Stimulated activated naive CD8-positive, alpha-beta T cell treated with anti-CD3 and anti-CD28 coated beads, Interleukin-15, amount 100 ng/mL, for 72 hours (primary cell): ENCODE results near the gene UBE2Q1.

Experiments used
- ATAC-seq: fragments of 150-1000 bp; cut with Tn5 transposase; 2 replicates; pipeline ENCODE4 v1.10.0; 2021; ENCODE audit warnings: mild to moderate bottlenecking, moderate library complexity
- DNase-seq, 2 donors: peaks; one replicate each; pipeline ENCODE4 v3.0.0; 2021 to 2022
- H3K27ac Mint-ChIP-seq, 2 donors: one replicate each; pipeline ENCODE4 v1.8.0; 2022; ENCODE audit warnings: mild to moderate bottlenecking in 2 of 2, mixed read lengths in 2 of 2, moderate library complexity in 2 of 2
- H3K27me3 Mint-ChIP-seq: one replicate; pipeline ENCODE4 v1.8.0; 2022; ENCODE audit warnings: mixed read lengths
- H3K4me1 Mint-ChIP-seq: one replicate; pipeline ENCODE4 v1.8.0; 2022; ENCODE audit warnings: mild to moderate bottlenecking, mixed read lengths
- H3K4me3 Mint-ChIP-seq, 2 donors: one replicate each; pipeline ENCODE4 v1.8.0; 2022; ENCODE audit warnings: mild to moderate bottlenecking in 2 of 2, mixed read lengths in 2 of 2, moderate library complexity in 1 of 2
- H3K9me3 Mint-ChIP-seq, 2 donors: one replicate each; pipeline ENCODE4 v1.8.0; 2022; ENCODE audit warnings: mixed read lengths in 2 of 2

The UBE2Q1 gene

DNA sequence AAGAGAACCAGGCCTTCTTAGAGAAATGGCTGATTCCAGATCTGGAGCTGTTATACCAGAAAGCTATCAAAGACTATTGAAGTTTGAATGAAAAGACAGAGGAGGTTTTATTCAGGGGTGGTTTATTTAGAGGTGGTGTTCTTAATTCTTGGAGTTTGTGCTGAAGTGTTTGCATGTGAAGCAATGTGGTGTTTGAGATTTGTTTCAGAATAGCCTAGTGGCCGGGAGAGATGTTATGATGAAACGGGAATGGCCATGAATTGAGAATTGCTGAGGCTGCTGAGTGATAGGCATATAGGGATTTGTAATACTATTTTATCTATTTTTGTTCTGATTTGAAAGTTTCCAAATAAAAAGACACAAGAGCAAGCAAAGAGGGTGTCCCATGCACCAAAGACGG, 45.7 kb downstream of the UBE2Q1 start:
- peaks cover 28% of the 10 kb centered on the region for H3K27me3 Mint-ChIP-seq
- H3K9me3 Mint-ChIP-seq: no peaks in the 10 kb centered on the region
- ATAC-seq (no peak), DNase-seq (no peak)
- H3K4me3 Mint-ChIP-seq: no peak overlapping the region
- no peak overlapping the region for H3K27ac Mint-ChIP-seq
- H3K4me1 Mint-ChIP-seq: no peaks in the 10 kb centered on the region

DNA sequence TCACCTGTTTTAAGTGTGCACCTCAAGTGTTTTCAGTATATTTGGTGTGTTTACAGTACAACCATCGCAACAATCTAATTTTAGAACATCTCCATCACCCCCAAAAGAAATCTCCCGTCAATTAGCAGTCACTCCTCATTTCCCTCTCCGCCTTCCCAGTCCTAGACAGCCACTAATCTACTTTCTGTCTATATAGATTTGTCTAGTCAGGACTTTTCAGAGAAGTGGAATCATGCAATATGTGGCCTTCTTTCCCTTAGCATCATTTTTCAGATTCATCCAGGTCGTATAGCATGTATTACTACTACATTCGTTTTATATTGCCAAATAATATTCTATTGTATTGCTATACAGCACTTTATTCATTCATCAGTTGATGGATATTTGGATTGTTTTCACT, 54.6 kb downstream of the UBE2Q1 start:
- peaks cover 88% of the 10 kb centered on the region for H3K27me3 Mint-ChIP-seq
- H3K27ac Mint-ChIP-seq: no peak overlapping the region
- peaks cover 16% of the 10 kb centered on the region for H3K4me1 Mint-ChIP-seq
- no peak for ATAC-seq
- no peaks in the 10 kb centered on the region for H3K9me3 Mint-ChIP-seq
- no peak for DNase-seq
- no peak overlapping the region for H3K4me3 Mint-ChIP-seq

DNA sequence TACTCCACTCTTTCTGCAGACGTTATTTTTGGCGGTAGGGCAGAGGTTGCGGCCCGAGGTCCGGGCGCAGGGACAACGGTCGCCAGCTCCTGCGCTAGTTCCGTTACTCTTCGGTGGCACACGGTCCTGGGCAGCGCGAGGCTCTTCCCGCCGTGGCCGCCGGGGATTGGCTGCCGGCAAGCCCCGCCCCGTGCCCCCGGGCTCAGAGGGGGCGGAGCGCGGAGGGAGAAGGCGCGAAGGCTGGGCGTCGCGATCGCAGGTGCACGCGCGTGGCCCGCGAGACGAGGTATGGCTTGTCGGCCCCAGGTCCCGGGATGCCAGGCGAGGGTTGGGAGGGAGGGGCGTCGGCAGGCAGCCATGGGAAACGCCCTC, 55.7 kb downstream of the UBE2Q1 start:
- no peak overlapping the region for H3K27ac Mint-ChIP-seq
- H3K9me3 Mint-ChIP-seq: no peaks in the 10 kb centered on the region
- peaks cover 16% of the 10 kb centered on the region for H3K4me1 Mint-ChIP-seq
- H3K4me3 Mint-ChIP-seq: peak overlapping the region; percentile 68 to 72
- ATAC-seq (peak; percentile 26), DNase-seq (no peak)
- peaks cover 78% of the 10 kb centered on the region for H3K27me3 Mint-ChIP-seq

DNA sequence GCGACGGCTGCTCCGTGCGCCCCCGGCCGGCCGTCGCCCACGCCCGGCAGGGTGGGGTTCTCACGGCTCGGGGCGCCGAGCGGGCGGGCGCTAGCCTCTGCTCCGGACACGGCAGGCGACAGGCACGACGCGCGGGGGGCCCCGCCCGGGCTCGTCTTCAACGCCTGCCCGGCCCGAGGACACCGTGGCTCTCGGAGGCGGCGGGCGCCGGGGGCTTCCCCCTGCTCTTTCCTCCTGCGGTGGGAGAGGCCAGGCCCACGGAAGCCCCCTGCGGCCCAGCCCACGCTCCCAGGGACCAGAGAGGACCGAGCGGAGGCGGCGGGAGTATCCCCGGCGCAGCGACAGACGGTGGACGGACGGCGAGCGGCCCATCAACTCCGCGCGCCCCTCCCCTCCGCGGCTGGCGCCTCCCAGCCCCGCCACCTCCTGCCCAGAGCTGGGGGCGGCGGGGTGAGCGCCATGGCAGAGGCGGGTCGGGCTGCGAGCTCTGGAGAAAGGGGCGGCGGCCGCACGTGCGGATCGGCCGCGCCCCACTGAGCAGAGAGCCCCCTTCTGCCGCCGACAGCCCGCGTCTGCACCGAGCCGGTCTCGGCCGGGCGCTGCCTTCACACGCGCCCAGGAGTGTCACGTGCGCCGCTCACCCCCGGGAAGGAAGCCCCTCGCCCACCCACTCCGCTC, 56.3 kb downstream of the UBE2Q1 start, which contains the start of the genes SHE and TDRD10:
Gene SHE, minus strand, starts transcription at position 347 of the 678 bp plus-strand sequence. CDS start 386 bp downstream, outside the sequence.
Gene TDRD10, plus strand, starts transcription at position 154 of the 678 bp plus-strand sequence. CDS start 4,685 bp downstream, outside the sequence.
- H3K27ac Mint-ChIP-seq: no peak within 1 kb of the TSS
- ATAC-seq (peak; percentile 55), DNase-seq (peak; percentile 19 to 33)
- H3K4me3 Mint-ChIP-seq: peak within 1 kb of the TSS; percentile 68 to 72
- peaks cover 18% of the 10 kb centered on the region for H3K4me1 Mint-ChIP-seq
- H3K9me3 Mint-ChIP-seq: no peaks in the 10 kb centered on the region
- peaks cover 73% of the 10 kb centered on the region for H3K27me3 Mint-ChIP-seq

DNA sequence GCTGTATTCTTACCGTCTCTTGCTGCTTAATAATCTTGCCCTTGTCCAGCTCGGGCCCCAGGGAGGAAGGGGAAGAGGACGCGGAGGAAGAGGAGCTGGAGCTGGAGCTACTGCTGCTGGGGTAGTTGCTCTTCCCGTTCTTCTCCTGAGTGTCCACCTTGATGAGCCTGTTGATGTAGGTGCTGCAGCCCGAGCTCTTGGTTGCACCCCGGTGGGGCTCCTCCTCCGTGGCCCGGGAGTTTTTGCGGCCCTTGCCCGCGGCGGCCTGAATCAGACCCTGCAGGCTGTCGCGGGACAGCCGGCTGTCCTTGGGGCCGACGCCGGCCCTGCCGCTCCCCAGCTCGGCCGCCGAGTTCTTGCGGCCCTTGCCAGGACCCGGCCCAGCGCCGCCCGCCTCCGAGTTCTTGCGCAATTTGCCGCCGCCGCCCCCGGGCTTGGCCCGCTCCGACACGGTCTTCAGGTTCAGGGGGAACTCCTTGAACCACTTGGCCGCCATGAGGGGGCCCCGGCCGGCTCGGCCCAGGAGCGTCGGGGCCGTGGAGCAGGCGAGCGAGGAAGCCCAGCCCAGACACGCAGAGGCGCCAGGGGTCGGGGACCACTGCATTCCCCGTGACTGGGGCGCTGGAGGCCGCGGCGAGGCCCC, 56.9 kb downstream of the UBE2Q1 start:
- no peak overlapping the region for H3K27ac Mint-ChIP-seq
- peak in 1 of 2 donors; percentile 10 for DNase-seq
- peak overlapping the region; percentile 60 to 70 for H3K4me3 Mint-ChIP-seq
- peaks cover 25% of the 10 kb centered on the region for H3K4me1 Mint-ChIP-seq
- no peaks in the 10 kb centered on the region for H3K9me3 Mint-ChIP-seq
- ATAC-seq: peak; percentile 44
- peaks cover 67% of the 10 kb centered on the region for H3K27me3 Mint-ChIP-seq

DNA sequence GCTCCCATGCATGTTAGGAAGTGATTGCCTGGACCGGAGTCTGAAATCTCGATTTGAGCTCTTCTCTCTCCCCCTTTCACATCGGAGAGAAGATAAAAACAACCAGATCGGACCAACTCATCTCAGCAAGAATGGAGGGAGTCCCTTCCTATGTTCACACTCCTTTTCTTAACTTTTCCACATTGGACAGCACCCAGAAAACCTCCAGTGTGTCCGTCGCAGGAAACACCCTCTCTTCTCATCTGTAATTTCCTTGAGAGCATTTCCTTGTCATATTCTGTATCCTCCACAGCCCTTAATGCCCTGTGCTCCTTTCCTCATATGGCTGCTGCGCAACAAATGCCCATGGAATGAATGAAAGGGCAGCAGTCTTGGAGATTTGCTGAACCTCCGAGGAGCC, 57.9 kb downstream of the UBE2Q1 start:
- no peak for ATAC-seq
- Mint-ChIP-seq H3K9me3 (no peaks in the 10 kb centered on the region), H3K4me3 (no peak overlapping the region), H3K27me3 (peaks cover 57% of the 10 kb centered on the region), H3K27ac (no peak overlapping the region), H3K4me1 (peaks cover 28% of the 10 kb centered on the region)
- DNase-seq: no peak

DNA sequence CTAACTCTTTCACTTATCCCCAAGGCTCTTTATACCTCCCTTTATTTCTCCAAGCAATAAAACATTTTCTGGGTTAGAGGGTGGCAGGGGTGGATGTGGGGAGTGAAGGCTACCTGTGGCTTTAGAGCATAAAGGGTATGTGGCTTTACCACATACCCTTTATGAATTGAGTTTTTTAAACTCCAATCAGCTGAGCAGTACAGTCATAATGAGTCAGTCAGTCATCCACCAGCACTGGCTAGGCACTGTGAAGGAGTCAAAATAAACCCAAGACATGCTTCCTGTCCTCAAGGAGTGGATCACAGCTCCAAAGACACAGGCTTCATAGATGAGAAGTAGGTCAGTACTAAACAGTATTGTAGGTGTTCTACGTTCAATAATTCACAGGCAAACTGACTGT, 59.0 kb downstream of the UBE2Q1 start:
- no peak overlapping the region for H3K27ac Mint-ChIP-seq
- no peak for DNase-seq
- peaks cover 28% of the 10 kb centered on the region for H3K4me1 Mint-ChIP-seq
- no peak overlapping the region for H3K4me3 Mint-ChIP-seq
- no peaks in the 10 kb centered on the region for H3K9me3 Mint-ChIP-seq
- ATAC-seq: peak; percentile 79
- peaks cover 46% of the 10 kb centered on the region for H3K27me3 Mint-ChIP-seq
